Fibroblast of villous mesenchyme (primary cell): ENCODE data around the gene AARS2. TPM values are rescaled to one million over a fixed set of nuclear protein-coding genes. Genes with fewer than 3 reads are reported as not detected.

Experiments
- DNase-seq: peaks from one replicate; pipeline ENCODE4 v3.0.0-alpha.2; 2010; ENCODE audit warnings: low read depth
- H3K4me3 ChIP-seq: 2 replicates; pipeline ENCODE4 v1.5.1; 2011; ENCODE audit warnings: low read depth, mild to moderate bottlenecking, low read length
- total RNA-seq: library from RNA; depleted of rRNA; stranded (reverse); fragments of >200 nt; gene quantifications from 2 replicates; pipeline ENCODE4 v1.2.3, GENCODE V29; 2012
- TF ChIP-seq, protein P1 (sequence below): IDR thresholded peaks from 2 replicates; pipeline ENCODE4 v1.5.1; 2012; ENCODE audit warnings: low read depth, mild to moderate bottlenecking, low read length; ENCODE audit not compliant: insufficient read depth

Gene AARS2
- total RNA-seq, 1 donor: 16.0 TPM

DNA sequence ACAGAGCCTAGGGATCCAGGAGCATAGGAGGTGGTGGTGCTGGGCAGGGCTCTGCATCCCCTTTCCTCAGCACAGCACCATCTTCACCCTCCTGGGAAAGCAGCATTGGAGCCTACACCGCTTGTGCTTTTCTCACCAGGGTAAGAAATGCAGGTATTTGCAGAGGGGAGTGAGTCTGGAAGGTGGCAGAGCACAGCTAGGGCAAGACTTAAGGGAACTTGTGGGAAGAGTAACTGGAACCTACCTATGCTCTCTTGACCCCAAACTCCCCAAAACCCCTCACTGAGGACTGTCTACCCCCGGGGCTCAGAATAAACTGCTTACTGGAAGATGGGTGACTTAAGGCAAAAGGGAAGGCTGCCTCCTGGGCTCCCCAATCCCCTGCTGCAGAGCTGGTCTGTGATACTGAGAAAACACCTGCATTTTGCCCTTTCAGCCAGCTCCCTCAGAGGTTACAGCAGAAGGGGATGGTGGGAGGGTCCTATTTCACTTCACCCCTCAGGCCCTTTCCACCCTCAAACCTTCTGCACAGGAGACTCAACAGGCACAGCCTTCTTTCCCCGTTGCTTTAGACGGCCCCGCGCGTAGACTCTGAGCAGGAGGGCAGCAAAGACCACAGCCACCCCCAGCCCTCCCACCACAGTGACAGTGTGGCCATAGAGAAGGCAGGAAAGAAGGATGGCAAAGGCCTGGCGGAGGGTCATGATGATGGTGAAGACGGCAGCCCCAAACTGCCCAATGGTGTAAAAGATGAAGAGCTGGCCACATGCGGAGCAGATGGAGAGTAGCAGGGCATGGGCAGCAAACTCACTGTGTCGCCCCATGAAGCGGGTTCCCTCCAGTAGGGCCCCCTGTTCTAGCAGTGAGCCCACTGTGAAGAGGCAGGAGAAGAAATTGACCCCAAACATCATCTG, 58.7 kb downstream of the AARS2 start:
- TF ChIP-seq, protein P1, sequence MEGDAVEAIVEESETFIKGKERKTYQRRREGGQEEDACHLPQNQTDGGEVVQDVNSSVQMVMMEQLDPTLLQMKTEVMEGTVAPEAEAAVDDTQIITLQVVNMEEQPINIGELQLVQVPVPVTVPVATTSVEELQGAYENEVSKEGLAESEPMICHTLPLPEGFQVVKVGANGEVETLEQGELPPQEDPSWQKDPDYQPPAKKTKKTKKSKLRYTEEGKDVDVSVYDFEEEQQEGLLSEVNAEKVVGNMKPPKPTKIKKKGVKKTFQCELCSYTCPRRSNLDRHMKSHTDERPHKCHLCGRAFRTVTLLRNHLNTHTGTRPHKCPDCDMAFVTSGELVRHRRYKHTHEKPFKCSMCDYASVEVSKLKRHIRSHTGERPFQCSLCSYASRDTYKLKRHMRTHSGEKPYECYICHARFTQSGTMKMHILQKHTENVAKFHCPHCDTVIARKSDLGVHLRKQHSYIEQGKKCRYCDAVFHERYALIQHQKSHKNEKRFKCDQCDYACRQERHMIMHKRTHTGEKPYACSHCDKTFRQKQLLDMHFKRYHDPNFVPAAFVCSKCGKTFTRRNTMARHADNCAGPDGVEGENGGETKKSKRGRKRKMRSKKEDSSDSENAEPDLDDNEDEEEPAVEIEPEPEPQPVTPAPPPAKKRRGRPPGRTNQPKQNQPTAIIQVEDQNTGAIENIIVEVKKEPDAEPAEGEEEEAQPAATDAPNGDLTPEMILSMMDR: no peak
- H3K4me3 ChIP-seq: no peak overlapping the region
- no peak for DNase-seq

GRCh38 chr6:44253307-44254101, 59.6 kb downstream of the AARS2 start:
- TF ChIP-seq, protein P1: peak; percentile 62
- DNase-seq: peak; percentile 32

GRCh38 chr6:44251576-44252524, 61.3 kb downstream of the AARS2 start:
- H3K4me3 ChIP-seq: no peak overlapping the region
- TF ChIP-seq, protein P1: no peak
- no peak for DNase-seq

More at GRCh38 chr6:44253307-44254101, 59.6 kb downstream of the AARS2 start:
- H3K4me3 ChIP-seq: no peak overlapping the region

GRCh38 chr6:44250718-44251123, 62.4 kb downstream of the AARS2 start:
- TF ChIP-seq, protein P1: no peak
- H3K4me3 ChIP-seq: no peak overlapping the region
- DNase-seq: no peak

GRCh38 chr6:44250067-44250717, 63.0 kb downstream of the AARS2 start:
- no peak overlapping the region for H3K4me3 ChIP-seq
- DNase-seq: no peak
- TF ChIP-seq, protein P1: no peak

Other genes starting within 250 kb of the AARS2 start
- 47.5 and 51.9 TPM in 2 replicates for gene MRPL14, start 185.9 kb downstream of the AARS2 start, total RNA-seq
- gene TMEM63B, start 185.8 kb downstream of the AARS2 start, total RNA-seq: 21.3 and 32.4 TPM in 2 replicates
- not detected in 2 replicates for gene CAPN11, start 154.5 kb downstream of the AARS2 start, total RNA-seq
- gene MYMX, start 96.4 kb downstream of the AARS2 start, total RNA-seq: not detected in 2 replicates
- gene SLC29A1, start 89.8 kb downstream of the AARS2 start, total RNA-seq: 7.1 and 9.5 TPM in 2 replicates
- 573 and 928 TPM in 2 replicates for gene HSP90AB1, start 66.2 kb downstream of the AARS2 start, total RNA-seq
- 84.7 and 92.8 TPM in 2 replicates for gene SLC35B2, start 55.8 kb downstream of the AARS2 start, total RNA-seq
- 12.2 and 17.7 TPM in 2 replicates for gene NFKBIE, start 47.8 kb downstream of the AARS2 start, total RNA-seq
- under 0.01 TPM in 1 of 2 replicates, not detected in the other for gene TMEM151B, start 42.9 kb downstream of the AARS2 start, total RNA-seq
- gene SPATS1, start 29.3 kb upstream of the AARS2 start, total RNA-seq: not detected in 2 replicates
- 17.7 and 24.2 TPM in 2 replicates for gene CDC5L, start 74.4 kb upstream of the AARS2 start, total RNA-seq